ENCODE measurements around the gene RSRP1. TPM values are rescaled to one million over a fixed set of nuclear protein-coding genes. Genes with fewer than 3 reads are reported as not detected.

RSRP1 gene
- total RNA-seq, 3 donors from 2014 or later: 151 to 179 (median 153) TPM

- Histone ChIP-seq H3K4me1 (ENCODE audit: low read depth) (peaks cover 11% of the 10 kb centered on the region), H3K36me3 (ENCODE audit: low read depth) (no peaks in the 10 kb centered on the region), H3K4me3 (no peak overlapping the region), H3K9me3 (no peaks in the 10 kb centered on the region)
- intact Hi-C loops (cut with DNase I, micrococcal nuclease): no loop called here
- TF ChIP-seq CTCF (IDR thresholded peaks at IDR 0.05): no peak
- ATAC-seq (no peak), DNase-seq (no peak)
Measured at GRCh38 chr1:25210728-25211127, 36.5 kb downstream of the RSRP1 start.

GRCh38 chr1:25209516-25209915, 37.7 kb downstream of the RSRP1 start:
- intact Hi-C loops (cut with DNase I, micrococcal nuclease): loop anchor here in 1 of 2 donors (10.0 kb wide), 1 partner anchor 95 kb away; no protein-coding TSS in a partner anchor
- Histone ChIP-seq H3K4me3 (no peak overlapping the region), H3K9me3 (no peaks in the 10 kb centered on the region), H3K36me3 (ENCODE audit: low read depth) (no peaks in the 10 kb centered on the region), H3K4me1 (ENCODE audit: low read depth) (peaks cover 11% of the 10 kb centered on the region)
- ATAC-seq (no peak), DNase-seq (no peak)
- no peak for TF ChIP-seq CTCF (IDR thresholded peaks at IDR 0.05)

- no peak overlapping the region for H3K4me3 ChIP-seq
- no peaks in the 10 kb centered on the region for H3K9me3 ChIP-seq
- DNase-seq: no peak
- no peak for TF ChIP-seq CTCF (IDR thresholded peaks at IDR 0.05)
- peak; percentile 9 for ATAC-seq
- no peaks in the 10 kb centered on the region for H3K36me3 ChIP-seq (ENCODE audit: low read depth)
- intact Hi-C loops (cut with DNase I, micrococcal nuclease): loop anchor here in 1 of 2 donors (10.0 kb wide), 1 partner anchor 94 kb away; no protein-coding TSS in a partner anchor
- peaks cover 11% of the 10 kb centered on the region for H3K4me1 ChIP-seq (ENCODE audit: low read depth)
Measured at GRCh38 chr1:25208561-25209222, 38.6 kb downstream of the RSRP1 start.

GRCh38 chr1:25208092-25208491, 39.2 kb downstream of the RSRP1 start:
- TF ChIP-seq CTCF (IDR thresholded peaks at IDR 0.05): no peak
- DNase-seq: no peak
- intact Hi-C loops (cut with DNase I, micrococcal nuclease): loop anchor here in 1 of 2 donors (10.0 kb wide), 1 partner anchor 93 kb away; no protein-coding TSS in a partner anchor
- Histone ChIP-seq H3K9me3 (no peaks in the 10 kb centered on the region), H3K4me3 (no peak overlapping the region), H3K36me3 (ENCODE audit: low read depth) (no peaks in the 10 kb centered on the region), H3K4me1 (ENCODE audit: low read depth) (peaks cover 11% of the 10 kb centered on the region)
- ATAC-seq: peak; percentile 79

- DNase-seq (no peak), ATAC-seq (no peak)
- no peak for TF ChIP-seq CTCF (IDR thresholded peaks at IDR 0.05)
- H3K36me3 ChIP-seq (ENCODE audit: low read depth): no peaks in the 10 kb centered on the region
- no peak overlapping the region for H3K4me3 ChIP-seq
- peaks cover 11% of the 10 kb centered on the region for H3K4me1 ChIP-seq (ENCODE audit: low read depth)
- no peaks in the 10 kb centered on the region for H3K9me3 ChIP-seq
- intact Hi-C loops (cut with DNase I, micrococcal nuclease): loop anchor here in 1 of 2 donors (10.0 kb wide), 1 partner anchor 91 kb away; no protein-coding TSS in a partner anchor
Measured at GRCh38 chr1:25206201-25206600, 41.1 kb downstream of the RSRP1 start.
